HG02840 (cell line): ENCODE measurements around the gene ATP13A4.
"Not testable (repeated sequence)": the region's sequence is repeated elsewhere in the genome, so short reads cannot be mapped to it uniquely, and the experiment has no call there.

Experiments
- ATAC-seq: cut with Tn5 transposase; IDR thresholded peaks from one replicate; pipeline ENCODE4 v1.9.1; 2021; ENCODE audit warnings: mild to moderate bottlenecking, moderate library complexity, moderate number of reproducible peaks; ENCODE audit not compliant: unreplicated experiment, low FRiP score

The ATP13A4 gene

DNA sequence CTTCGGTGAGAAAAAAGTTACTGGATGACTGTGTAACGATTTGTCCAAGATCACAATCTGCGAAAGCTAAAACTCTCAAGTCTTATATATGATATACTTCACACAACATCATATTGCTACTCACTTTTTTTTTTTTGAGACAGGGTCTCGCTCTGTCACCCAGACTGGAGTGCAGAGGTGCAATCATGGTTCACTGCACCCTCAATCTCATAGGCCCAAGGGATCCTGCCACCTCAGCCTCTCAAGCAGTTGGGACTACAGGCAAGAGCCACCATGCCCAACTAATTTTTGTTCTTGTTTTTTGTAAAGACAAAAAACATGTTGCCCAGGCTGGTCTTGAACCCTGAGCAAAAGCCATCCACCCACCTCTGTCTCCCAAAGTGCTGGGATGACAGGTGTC is 5.4 kb upstream of the ATP13A4 start:
- no peak for ATAC-seq

DNA sequence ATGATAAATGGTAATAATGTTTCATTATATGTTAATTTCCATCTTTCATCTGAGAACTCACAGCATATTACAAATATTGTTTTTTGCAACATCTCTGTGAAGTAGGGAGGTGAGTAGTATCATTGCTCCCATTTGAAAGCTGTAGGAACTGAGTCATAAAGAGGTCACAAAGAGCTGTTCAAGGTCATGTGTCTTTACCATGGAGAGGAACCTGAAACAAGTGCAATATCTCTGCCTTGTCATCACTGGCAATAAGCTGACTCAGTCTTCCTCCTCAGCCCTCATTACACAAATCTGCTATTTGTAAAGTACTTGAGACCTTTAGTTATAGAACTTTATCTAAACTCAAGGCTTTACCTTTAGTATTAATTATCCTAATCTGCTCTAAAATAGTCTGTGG is 4.4 kb upstream of the ATP13A4 start:
- ATAC-seq, result no peak

DNA sequence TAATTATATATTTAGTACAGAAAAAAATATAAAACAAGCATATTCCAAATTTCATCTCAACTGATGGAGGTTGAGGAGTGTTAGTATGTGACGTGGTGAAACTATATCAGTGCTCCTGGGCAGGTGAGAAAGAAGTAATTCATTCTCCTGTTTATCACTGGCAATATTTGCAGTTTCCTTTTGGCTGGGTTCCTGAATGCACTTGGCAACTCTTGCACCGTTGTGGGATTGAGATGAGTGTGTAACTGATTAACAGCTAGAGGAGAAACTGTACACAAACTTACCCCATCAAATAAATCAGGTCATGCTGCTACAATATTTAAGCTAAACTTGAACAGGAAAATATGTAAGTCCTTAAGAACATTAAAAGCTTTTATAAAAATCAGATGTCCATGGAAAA is 2.1 kb upstream of the ATP13A4 start:
- ATAC-seq, result no peak

DNA sequence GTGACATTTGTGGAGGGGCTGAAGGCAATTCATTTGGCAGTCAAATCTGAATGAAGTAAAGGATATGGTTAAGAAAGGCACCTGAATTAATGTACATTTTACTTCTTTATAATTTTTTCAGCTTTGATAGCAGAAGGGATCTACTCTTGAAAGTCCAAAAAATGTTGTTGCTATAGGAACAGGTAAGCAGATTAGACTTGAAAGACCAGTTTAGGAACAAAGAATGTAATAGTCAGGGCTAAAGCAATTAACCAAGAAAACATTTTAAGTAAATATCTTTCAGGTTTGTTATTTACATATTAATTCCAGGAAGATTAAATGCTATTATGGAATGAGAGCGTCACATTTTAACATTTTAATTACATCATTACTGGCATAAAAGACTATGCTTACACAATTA is 1.1 kb downstream of the ATP13A4 start:
- no peak for ATAC-seq

DNA sequence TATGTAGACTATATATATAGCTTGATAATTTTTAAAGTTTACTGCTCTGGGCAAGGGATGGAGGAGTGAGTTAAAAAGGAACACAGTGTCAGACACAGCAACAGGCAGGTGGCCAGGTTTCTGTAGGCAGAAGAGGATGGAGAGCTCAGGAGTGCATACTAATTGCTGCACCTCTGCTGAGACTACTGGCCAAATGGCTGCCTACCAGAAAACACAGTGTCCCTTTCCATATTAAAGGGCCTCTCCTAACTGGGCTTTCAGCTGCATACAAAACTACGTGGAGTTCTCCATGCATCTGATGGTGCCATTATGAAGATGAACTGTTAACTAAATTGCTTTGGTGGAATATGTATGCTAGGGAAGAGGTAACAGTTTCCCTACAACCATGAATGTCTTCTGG is 1.8 kb downstream of the ATP13A4 start:
- ATAC-seq, result no peak

DNA sequence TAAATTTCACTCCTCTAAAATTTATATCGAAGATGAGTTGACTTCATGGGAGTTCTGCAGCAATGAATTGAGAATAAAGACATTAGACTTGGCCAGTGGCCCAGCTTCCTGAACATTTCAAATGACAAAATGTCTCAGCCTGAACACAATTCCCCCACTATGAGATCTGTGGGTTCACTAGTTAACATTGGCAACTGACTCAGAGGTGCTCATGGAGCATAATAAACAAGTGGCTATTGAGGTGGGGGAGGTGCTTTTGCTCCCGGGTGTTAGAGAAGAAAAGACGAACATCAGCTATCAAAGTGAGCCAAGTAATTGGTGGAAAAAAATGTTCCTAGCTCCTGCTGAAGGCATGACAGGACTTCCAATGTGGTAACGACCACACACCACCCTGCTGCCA is 6.3 kb downstream of the ATP13A4 start:
- ATAC-seq, result no peak

DNA sequence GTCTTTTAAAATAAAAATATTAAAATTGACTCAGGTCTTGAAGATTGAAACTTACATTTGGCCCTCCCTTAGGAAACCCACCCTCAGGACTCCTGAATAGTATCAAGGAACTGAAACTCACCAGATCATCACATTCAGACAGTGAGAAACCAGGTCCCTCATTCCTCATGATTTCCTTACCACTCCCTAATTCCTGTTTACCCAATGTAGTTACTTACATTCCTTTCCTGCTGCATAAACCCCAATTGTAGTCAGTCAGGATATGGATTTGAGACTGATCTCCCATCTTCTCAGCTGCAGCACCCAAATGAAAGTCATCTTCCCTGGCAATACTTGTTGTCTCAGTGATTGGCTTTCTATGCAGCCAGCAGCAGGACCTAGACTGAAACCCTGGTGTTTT is 8.6 kb downstream of the ATP13A4 start:
- no peak for ATAC-seq

DNA sequence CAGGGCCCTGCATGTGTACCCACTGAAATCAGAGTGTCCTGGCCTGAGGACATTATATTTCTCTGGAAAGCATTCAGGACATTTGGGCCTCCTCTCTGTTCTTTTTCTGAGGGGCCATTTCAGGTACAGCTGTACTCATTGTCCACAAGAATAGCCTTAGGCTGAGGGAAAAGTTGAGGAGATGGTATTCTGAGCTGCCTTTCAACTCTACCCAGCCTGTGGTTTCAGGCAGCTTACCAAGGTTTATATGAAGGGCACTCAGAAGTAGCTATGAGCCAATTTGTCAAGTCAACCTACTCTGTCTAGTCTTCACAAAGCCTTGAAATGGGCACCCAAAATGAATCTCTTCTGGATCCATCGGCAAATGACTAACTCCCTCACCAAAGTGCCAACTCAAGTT is 9.4 kb downstream of the ATP13A4 start:
- no peak for ATAC-seq

DNA sequence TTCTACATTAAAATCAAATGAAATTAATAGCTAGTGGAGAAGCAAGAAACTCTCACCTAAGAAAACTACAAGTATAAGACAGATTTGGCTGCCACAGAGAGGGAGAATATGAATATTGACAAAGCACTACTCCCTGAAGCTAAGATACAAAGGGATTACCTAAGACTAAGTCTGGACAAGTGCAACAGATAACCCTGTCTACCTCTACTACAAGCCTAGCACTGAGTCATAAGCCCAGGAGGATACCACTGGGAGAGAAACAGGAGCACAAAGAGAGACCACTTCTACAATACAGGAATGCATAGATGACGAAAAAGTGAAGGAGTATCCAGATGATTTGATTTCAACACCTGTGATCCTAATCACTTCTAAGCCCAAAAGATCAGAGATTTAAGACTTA is 10.4 kb downstream of the ATP13A4 start:
- ATAC-seq, result no peak

DNA sequence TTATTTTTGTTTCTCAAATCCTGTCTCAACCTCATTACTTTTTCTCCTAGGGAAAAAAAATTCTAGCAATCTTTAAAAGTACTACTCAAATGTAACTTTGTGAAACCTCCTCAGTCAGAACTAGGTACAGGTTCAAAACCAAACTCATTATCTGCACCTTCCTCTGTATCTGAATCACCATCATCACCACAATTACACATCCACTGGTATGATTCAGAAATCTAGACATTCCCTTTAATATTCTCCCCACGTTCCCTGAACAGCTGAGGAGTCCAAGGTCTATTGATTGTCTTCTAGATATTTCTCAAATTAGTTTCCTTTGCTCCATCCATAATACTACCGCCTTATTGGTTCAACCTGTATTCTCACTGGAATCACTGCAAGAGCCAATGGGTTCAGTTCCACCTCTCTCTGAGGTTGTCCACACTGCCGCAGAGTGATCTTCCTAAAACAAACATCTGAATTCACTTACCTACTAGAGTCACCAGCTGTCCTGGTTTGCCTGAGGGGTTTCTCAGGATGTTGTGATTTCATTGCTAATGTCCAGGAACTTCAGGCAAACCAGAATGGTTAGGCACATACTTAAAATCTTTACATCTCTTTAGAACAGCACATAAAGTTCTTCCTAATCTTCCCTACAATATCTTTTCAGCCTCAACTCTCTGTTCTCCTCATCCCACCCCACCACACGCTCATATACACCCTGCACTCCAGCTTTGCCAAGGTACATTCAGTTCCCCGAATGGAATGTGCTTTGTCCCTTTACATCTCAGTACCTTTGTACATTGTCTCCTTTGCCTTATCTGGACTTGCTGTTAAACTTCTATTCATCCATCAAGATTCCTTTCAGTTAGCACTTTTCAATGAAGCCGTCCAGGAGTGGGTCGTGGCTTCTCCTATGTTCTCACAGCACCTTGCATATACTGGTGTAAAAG is 24.2 kb downstream of the ATP13A4 start:
- ATAC-seq, result no peak

DNA sequence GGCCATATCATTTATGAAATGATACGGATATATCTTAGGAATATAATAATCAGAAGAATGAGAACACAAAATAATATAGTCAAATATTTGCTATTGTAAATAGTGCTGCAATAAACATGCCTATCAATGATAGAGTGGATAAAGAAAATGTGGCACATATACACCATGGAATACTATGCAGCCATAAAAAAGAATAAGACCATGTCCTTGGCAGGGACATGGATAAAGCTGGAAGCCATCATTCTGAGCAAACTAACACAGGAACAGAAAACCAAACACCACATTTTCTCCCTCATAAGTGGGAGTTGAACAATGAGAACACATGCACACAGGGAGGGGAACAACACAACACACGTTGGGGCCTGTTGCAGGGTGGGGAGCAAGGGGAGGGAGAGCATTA is 28.6 kb downstream of the ATP13A4 start:
- ATAC-seq, result not testable (repeated sequence)

DNA sequence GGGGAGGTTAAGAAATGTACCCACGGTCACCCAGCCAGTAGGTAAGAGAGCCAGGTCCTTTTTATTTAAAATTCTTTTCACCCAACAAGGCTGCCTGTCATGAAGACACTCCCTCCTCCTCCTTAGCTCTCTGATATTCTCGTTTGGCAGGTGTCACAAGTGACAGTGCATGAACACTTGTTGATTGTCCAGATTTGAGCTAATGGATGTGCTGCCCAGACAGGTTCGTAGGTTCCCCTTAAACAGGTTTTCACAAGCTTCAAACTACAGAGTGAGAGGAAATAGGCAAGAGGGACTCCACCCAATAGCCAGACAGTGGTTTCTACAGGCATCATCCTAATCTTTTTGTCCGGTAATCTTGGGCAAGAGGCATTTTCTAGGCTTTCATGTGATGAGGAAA is 32.2 kb downstream of the ATP13A4 start:
- ATAC-seq, result no peak

DNA sequence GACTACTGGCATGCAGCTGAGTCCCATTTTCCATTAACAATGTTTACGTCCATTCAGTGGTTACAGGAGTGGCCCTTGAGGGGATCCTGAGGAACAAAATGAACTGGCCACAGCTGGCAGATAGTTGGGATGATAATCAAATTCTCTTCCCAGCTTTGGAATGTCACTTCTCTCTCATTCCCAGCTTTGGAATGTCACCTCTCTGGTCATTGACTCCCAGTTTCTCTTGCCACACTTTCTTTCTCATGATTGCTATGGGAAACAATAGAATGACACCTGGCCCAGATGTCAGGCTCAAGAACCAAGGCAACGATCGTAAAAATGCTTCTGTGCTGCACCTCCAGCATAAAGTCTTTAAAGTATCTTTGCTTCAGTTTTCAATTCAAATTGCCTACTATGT is 34.0 kb downstream of the ATP13A4 start:
- ATAC-seq, result no peak

DNA sequence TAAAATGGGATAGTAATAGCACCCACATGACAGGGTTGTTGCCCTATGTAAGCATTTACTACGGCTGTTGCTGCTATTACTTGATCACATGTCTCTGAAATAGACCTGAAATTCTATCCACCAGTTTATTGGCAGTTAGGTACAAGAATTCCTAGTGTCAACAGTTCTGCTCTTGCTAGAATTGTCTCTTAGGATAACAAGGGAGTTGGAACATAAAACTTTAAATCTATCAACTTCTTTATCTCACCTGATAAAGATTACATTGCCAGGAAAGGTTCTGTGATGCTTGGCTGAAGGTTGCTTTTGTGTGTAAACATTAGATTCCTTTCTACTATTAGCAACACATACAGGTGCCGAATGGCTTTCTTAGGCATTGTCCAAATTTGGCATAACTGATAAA is 38.7 kb downstream of the ATP13A4 start:
- ATAC-seq, result no peak

DNA sequence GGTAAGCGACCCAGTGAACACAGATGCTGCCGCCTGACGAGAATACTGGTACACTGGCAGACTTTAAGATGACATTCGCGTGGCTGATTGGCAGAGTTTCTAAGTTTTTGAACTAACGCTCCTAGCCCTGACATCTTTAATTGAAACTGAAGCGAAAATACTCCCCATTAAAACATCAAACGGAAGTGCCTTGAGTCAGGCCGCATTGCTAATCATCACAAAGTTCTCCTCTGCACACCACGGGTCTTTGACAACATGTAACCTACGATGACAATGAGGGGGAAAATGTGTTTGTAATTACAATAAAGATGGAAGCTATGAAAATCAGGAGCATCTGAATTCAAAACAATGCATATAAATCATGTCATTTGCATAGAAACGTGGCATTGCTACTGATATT is 44.5 kb downstream of the ATP13A4 start:
- no peak for ATAC-seq

DNA sequence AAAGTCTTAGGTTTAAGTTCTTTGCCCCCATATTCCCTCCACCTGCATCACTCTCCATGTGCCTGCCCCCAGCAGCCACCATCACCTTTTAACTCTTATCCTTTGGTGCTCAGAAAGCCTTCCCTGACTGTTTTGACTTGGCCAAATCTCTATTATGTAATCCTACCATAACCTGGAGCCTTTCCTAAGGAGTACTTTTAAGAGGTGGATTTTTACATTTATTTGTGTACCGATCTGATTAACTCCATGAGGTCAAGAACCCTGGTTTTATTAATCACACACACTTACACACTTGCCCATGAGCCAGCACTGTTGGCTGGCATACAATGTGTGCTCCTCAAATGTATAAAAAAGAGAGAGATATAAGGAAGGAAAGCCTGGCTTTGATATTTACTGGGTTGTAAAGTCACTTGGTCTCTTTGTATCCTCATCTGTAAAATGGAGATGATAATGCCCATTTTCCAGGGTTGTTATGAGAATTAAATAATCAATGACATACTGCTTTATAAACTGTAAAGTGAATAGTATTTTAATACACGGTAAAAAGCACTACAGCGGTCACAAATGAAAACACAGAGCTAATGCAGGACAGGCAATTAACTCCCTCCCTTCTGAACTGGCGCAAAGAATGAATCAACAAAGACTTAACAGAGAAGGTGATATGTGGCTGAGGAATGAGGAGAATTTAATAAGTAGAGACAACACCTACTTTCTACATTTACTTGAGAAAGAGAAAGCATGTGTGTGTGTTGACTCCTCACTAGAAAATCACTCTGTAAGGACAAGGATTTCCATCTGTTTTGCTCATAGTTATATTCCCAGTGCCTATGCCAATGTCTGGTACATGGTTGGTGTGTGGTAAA is 45.4 kb downstream of the ATP13A4 start:
- ATAC-seq, result no peak

DNA sequence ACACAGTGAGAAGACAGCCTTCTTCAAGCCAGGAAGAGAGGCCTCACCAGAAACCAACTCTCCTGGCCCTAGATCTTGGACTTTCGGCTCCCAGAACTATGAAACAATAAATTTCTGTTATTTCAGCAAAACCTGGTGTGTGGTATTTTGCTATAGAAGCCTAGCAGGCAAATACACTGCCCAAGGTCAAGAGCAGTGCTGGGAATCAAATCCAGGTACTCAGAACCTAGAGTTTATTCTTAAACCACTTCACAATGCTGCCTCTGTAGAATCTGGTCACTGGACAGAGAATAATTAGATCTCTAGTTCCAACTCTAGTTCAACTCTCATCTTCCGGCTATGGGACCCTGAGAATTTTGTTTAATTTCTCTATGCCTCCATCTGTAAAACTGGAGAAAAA is 46.6 kb downstream of the ATP13A4 start:
- ATAC-seq, result no peak

DNA sequence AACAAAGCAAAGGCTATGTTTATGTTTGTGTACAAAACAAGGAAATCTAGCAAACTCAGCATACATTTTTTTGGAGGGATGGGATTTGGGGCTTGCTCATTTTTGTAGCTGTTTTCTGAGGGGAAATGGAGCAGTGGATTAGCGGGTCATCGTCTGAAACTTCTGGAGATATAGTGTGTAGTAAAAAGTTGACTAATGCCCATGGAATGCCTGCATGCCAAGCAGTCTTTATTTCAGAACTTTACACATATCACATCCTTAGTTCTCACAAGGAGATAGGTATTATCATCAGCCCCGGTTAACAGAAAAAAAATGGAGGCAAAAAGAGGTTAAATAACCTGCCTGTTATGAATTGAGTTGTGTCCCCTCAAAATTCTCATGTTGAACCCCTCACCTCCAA is 47.1 kb downstream of the ATP13A4 start:
- no peak for ATAC-seq

DNA sequence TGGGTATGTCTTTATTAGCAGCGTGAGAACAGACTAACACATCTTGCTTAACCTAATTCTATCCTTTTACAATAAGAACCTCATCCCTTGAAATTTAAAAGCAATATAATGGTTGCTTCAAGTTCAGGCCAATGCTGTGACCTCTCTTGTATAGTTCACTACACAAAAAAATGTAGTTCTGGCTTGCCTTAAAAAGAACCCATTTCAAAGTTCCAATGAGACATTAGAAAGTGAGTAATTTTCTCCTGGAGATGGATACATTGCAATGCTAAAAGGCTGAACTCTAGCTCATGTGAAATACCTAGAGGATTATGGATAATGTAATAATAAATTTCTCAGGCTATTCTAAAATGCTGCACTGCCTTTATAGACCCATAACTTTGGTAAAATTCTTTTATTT is 47.8 kb downstream of the ATP13A4 start:
- ATAC-seq, result no peak

DNA sequence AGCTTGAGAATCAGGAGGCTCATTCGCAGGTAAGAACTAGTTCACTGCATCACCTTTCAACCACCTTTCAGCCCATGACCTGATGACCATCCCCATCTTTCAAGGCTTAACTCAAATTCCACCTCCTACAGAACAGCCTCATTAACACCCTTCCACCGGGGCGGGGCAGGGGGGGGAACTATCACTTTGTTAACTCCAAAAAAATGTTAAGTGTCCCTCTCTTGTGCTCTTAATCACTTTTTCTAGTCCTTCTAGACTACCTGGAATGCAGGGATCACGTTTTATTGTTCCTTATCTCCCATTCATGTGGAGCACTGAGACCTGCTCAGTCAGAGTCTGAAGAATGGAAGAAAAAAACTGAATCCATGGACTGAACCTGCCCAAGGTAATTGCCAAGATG is 51.8 kb downstream of the ATP13A4 start:
- ATAC-seq, result no peak

DNA sequence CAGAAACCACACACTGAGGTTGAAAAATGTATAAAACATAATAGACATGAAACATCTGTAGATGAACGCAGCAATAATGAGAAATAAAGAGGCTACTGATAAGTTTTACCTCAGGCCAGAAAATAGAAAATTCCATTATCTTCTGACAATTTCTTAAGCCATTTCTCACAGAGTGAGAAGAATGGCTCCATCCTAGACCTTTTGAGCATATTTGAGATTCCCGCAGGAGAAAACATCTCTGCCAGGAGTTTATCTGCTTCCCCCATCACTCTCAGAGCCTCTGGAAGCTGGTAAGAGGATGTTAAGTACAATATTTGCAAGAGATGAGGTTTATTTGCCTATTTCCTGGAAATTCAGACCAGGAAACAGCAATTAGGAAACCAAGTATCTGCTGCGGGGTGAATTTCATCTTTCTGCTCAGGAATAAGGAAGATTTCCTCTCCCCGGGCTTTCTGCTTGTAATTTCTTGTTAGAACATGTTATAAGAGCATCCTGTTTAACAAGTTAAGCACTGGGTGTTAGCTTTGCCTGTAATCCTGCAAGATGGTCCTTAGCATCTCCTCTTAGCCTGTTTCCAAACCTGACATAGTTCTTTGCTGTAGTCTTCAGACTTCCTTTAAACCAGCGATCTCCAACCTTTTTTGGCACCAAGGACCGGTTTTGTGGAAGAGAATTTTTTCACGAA is 54.8 kb downstream of the ATP13A4 start:
- no peak for ATAC-seq
